Renal pelvis (tissue), 4 donors: ENCODE results near the gene PRKCD. TPM values are rescaled to one million over a fixed set of nuclear protein-coding genes. Genes with fewer than 3 reads are reported as not detected.
A peak's percentile ranks its signal among the peaks of the same experiment; 100 is the strongest.

ENCODE experiments used
- DNase-seq: peaks from one replicate; pipeline ENCODE4 v3.0.0-alpha.2; 2013
- polyA plus RNA-seq, 3 donors: library from polyadenylated mRNA; unstranded; fragments of 120-200 nt; gene quantifications; one replicate each; pipeline ENCODE4 v1.2.1, GENCODE V29; 2013; ENCODE audit not compliant: insufficient read length in 3 of 3

Gene PRKCD
- polyA plus RNA-seq, 3 donors = 21.2 to 22.8 (median 22.2) TPM

DNA sequence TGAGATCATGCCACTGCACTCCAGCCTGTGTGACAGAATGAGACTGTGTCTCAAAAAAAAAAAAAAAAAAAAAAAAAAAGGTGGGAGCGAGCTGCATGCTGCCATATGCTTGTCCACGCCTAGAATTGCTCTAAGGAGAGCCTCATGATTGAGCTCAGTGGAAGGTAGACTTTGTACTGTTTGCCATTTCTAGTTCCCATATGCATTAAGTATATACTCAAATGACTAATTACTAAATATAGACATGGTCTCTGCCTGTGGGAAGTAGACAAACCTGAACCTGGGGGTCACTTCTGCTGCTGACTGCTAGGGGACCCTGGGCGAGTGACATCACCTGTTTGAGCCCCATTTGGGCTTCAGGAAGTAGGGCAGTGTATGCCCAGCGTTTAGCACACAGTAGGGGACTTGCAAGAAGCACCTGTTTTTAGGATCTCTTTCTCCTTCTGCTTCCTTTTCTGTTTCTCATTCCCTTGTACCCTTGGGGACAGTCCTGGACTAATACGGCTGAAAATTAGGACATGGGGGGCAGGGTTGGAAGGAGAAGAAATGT, 27.2 kb downstream of the PRKCD start:
- DNase-seq = no peak

DNA sequence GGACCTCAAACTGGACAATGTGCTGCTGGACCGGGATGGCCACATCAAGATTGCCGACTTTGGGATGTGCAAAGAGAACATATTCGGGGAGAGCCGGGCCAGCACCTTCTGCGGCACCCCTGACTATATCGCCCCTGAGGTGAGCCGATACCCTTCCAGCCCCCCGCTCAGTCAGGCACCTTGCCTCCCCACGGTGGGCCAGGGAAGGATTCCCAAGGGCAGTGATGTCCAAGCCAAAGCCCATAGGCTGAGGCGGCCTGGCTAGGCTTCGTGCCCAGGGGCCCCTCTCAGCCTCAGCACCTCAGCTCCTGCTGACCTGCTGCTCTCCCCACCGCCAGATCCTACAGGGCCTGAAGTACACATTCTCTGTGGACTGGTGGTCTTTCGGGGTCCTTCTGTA, 27.7 kb downstream of the PRKCD start:
- DNase-seq = no peak

DNA sequence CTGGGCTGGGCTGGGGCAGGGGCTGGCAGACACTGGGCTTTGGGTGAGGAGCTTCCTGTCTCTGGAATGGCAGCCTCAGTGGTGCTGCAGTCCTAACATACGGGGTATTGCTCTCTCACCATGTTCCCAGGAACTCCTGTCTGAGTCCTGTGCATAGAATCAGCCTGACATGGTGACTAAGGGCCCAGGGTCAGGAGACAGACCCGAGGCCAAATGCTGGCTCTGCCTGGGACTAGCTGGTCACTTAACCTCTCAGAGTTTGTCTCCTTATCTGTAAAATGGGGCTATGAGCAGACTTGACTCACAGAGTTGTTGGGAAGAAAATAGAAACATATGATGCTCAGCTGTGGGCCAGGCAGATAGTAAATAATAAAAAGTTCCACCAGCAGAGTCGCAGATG, 28.3 kb downstream of the PRKCD start:
- DNase-seq = no peak

DNA sequence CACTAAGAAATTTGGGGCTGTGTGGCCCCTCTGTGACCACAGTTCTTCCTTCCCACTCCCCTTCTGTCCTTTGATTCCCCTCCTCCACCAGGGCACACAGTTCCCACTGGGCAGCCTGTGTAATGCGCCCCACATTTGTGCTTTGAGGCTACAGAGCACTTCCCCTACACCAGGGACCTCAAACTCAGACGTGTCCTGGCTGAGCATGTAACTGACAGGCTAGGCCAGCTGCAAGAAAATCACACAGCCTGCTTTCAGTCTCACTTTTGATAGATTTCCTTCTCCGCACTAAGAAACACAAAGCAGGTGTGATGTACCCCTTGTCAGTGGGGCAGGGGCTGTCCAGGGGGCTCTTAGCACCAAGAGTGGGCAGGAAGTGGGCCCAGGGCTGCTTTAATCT, 29.6 kb downstream of the PRKCD start:
- no peak for DNase-seq

DNA sequence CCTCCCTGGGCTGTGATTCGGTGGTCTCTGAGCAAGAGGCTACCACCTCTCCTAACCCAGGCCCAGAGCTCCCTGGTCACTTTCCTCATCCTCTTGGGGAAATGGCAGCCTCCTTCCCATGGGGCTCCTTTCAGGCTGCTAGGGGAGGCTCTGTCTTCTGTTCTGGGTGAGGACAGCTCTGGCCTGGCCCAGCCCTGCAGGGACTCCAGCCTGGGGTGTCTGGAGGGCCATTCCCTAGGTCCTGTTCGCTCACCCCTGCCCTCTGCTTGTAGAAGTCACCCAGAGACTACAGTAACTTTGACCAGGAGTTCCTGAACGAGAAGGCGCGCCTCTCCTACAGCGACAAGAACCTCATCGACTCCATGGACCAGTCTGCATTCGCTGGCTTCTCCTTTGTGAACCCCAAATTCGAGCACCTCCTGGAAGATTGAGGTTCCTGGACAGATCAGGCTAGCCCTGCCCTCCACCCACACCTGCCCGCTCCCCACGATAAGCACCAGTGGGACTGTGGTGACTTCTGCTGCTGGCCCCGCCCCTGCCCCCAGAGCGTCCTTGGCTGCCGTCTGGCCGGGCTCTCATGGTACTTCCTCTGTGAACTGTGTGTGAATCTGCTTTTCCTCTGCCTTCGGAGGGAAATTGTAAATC, 30.9 kb downstream of the PRKCD start:
- no peak for DNase-seq

DNA sequence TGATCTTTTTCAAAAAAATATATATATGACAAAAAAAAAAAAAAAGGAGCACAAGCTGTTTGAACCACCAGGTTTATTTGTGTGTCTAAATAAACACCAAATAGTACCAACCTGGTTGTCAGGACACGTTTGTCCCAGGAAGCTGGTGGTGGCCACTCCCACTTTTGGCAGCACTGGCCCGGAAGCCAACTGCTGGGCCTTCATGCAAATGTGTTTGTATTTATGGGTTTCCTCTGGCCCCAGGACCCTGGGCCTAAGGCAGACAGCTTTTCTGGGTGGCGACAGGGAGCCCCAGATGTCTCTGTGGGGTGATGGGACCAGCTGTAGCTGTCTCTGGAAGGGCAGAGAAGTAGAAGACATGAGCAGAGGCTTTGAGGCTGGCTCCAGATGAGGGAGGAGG, 31.6 kb downstream of the PRKCD start:
- DNase-seq = no peak

DNA sequence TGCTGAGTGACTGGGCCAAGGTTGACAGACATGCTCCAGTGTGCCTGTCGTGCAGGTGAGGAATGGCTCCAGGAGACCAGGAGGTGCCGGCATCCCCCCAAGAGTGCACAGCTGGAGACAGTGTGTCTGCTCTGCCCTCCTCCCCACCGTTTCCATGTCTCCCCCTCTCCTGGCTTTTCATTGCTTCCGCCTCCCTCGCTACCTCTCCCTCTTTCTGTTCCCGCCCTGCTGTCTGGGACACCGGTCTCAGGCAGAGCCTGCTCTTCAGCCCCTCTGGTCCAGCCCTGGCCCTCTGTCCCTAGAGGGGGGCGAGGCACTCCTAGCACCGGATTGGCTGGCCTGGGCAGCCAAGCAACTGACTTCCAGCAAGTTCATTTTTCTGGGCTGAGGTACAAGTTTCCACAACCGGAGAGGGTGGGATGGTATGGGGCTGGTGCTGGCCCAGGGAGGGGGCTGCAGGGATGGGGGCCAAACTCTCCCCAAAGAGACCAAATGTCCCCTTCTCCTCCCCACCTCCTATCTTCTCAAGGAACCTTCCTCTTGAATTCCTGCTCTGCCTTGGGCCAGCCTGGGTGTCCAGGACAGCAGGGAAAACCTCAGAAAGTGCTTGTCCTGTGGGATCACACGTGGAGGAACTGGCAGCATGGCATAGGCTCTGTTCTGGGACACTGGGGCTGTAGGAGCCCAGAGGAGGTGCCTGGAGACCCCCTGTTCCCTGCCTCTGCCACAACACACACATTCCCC, 32.6 kb downstream of the PRKCD start:
- DNase-seq = no peak

DNA sequence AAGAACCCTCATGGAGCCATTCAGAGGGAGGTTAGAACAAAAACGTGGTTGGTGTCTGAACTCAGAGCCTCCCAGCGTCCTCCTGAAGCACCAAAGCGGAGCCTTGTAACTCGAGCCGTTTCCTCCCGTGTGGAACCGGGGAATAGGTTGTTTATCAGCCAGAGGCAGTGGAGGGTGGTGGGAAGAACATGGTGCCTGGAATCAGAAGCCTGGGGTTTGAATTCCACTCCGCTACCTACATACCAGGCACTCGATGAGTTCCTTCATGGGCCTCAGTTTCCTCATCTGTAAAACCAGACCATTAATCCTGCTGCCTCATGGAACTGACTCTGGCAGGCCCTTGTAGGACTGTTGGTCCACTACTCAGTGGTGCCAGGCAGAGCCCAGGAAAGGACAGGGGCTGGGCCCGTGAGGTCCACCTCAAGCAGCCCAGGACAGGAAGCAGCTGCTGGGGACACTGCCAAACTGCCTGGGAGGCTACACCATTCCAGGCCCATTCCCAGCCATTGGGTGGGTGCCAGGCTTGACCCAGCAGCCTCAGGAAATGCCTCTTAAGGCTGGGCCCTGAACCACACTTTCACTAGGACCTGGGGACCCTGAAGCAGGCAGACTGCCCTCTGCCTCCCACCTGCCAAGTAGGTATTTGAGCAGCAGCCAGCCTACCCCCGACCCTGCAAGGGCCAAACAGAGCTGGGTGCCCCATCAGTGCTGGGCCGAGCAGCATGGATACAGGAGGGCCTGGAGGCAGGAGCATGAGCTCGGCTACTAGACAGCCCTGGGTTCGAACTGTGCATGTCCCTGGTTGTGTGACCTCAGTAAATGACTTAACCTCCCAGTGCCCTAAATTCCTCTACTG, 33.4 kb downstream of the PRKCD start:
- DNase-seq = peak; percentile 89

DNA sequence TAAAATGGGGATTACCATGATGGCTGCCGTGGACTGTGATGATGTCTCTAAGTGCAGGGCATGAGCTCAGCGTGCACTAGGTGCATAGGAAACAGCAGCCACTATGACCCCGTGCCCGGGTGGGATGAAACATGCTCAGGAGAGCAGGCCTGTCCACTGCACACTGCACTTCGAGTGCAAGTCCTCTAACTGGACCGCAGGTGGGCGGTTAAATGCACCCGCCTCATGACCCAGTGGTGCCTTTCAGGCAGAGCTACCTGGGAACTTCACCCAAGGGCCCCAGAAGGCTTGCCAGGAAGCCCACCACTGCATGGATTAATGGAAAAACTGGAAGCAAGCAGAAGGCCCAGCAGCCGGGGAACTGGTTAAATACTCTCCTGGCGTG, 34.0 kb downstream of the PRKCD start:
- DNase-seq = no peak

DNA sequence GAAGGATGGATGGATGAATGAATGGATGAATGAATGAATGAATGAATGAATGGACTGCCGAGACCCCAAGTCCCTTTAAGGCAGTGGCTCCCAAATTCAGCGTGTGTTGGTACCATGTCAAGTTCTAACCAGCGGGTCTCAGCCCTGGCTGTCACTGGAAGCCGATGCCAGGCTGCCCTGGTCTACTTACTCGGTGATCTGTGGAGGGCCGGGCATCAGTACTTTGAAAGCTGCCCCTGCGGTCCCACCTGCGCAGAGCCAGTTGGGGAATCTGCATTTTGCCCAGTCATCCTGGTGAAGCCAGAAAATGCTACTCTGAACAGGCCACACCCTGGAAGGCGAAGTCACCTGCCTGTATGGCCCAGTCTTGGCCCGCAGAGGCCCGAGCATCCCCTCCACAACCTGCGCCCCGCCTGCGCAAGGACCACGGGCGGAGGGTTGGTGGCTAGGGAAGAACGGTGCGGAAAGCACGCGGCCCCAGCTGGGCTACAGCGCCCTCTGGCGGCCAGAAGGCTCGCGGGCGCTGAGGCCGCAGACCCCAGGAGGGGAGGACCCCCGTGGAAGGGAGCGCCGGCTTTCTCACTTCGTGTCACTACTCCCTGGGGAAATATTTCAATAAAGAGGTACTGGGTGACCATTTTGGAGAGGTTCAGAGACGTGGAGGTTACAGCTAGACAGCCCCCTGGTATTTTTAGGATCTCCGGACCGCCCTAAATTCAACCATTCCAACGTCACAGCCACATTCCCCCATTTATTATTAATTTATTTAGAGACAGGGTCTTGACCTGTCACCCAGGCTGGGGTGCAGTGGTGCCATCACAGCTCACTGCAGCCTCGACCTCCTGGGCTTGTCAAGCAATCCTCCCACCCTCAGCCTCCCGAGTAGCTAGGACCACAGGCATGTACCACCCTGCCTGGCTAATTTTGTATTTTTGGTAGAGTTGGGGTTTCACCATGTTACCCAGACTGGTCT, 34.9 kb downstream of the PRKCD start:
- DNase-seq = peak; percentile 52

DNA sequence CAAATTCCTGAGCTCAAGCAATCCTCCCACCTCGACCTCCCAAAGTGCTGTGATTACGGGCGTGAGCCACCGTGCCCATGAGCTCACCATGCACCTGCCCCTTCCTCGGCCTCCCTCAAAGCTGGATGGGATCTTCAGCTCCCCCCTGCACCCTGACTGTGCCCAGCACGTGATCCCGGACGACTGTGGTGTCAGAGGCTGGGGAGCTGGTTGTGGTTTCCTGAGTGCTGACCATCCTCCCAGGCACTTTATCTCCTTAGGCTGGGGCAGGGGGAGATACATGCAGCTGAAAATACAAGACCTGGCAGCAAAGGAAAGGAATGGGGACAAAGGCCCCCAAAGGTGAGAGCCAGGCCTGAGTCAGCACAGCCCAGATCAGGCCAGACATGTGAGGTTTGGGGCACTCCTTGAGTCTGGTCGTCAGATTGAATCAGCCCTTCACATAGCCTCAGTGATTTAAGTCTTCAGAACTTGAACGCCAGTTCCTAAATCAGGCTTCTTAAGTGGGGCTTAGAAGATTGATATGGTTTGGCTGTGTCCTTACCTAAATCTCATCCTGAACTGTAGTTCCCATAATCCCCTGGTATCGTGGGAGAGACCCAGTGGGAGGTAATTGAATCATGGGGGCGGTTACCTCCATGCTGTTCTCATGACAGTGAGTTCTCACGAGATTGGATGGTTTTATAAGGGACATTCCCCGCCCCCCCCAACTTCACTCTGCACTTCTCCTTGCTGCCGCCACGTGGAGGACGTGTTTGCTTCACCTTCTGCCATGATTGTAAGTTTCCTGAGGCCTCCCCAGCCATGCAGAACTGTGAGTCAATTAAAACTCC, 35.8 kb downstream of the PRKCD start:
- DNase-seq = no peak

DNA sequence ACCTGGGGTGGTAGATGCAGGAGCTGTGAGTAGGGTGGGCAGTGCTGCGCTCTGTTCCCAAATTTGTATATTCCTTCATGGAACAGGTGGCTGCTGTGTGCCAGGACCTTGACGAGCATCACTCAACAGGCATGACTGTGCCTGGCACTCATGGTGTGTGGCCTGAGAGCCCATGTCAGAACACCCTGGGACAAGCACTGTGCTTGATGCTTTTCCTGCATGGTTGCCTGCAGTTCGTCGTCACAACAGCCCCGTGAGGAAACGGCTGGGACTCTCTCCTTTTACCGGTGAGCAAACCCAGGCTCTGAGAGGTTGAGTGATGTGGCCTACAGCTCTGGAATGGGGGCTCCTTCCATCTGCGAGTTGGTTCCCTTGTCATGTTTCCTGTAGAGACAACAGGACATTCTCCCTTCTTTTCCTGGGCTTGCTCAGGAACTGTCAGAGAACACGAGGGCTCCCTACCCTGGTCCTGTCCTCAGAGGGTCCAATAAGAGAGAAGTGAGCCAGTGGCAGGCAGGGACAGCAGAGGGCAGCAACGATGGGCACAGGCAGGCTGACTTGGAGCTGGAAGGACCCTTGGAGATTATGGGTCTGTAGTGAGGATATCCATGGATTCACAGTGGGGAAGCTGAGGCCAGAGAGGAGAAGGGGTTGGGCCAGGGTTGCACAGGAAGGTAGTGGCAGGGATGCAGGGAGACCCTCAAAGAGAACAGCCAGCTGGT, 37.4 kb downstream of the PRKCD start:
- DNase-seq = no peak

DNA sequence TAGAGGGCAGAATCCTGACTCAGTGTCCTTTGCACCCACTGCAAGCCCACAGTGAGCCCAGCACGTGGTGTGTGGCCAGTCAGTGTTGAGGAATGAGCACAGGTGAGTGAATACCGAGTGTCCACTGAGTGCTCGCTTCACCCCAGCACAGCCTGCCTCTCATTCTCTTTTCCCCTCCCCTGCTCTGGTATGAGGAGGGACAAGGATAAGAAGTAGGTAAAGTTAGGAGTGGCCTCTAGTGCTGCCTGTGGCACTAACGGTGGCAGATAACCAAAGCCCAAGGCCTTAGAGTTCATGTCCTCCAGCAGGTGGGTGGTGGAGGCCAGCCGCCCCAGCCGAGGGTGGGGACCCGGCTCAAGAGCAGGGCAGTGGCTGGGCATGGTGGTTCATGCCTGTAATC, 38.0 kb downstream of the PRKCD start:
- no peak for DNase-seq

DNA sequence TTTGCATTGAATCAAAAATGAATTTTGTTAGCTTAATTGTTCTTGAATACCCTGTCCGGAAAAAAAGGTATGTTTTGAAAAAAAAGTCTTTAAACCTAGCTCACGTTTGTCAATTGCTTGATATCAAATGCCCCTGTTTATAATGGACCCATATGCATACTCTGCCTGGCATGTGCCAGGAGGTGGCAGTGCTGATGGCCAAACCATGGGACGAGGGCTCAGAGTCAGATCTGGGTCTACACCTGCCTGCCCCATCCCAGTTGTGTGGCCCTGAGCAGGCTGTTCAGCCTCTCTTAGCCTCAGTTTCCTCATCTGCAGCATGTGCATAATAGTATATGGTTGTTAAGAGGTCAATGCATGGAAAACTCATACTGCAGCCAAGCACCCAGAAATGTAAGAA, 38.8 kb downstream of the PRKCD start:
- DNase-seq = no peak

DNA sequence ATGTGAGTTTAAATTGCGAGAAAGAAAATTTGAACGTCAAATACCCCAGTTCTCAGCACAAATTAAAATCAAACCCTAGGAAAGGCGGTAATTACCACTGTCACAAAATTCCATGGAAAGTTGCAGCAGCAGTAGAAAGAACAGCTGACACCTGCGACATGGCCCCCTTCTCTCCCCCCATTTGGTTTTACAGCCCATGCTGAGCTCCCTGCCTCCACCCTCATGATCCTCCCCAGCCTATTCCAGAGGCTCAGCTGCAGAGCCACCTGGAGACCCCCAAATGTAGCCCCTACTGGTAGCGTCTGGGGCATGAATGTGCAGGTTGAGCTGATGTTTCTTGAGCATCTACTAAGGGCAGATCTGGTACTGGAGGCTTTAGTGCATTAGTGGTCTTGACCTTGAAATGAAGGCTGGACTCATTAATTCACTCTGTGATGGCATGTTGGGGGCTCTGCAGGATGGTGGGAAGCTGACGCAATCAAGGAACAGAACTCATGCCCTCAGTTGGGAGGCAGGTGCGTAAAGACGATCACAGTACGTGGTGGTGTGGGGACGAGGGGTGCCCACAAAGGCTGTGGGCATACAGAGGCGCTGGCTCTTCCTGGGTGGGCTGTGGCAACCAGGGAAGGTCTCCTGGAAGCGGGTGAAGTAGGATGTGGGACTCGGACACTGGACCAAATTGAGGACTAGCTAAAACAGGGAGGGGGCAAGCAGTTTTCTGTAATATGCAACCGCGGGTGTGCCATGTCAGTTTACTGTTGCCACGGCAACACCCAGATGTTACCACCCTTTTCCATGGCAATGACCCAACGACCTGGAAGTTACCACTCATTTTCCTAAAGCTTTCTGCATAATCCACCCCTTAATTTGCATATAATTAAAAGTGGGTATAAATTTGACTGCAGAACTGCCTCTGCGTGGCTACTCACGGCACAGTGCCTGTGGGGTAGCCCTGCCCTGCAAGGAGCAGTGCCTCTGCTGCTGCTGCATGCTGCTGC, 39.8 kb downstream of the PRKCD start:
- DNase-seq = no peak

DNA sequence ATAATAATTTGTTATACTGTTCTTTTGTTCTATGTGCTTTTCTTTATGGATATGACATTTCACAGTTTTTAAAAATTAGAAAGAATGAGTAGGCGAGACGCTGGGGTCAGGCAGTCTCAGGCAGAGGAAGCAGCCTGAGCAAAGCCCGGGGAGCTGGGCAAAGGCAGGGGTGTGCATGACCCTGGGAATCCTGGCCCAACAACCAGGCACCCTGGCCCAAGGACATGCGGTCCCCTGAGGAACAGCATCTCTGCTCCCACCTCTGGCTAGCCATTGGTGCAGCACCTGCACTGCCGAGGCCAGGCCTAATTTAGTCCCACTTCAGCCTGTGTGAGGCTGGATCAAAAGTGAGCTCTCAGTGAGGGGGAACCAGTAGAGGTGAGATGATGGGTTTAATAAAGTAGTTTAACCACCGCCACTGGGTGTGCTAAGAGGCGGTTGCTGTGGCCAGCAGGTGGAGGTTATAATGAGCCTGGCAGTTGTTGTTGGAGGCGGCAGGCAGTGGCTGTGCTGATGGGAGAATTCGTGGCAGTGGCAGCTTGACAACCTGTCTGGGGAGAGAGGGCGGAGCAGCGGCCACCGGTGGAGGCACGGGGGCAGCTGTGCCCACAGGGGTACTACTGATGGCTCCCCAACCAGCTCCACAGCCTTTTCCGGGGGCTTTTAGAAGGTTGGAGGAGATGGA, 41.5 kb downstream of the PRKCD start:
- no peak for DNase-seq
